GM19043 (cell line): Measurements from ENCODE around the gene PRDM16.
"Not testable (repeated sequence)": the region's sequence is repeated elsewhere in the genome, so short reads cannot be mapped to it uniquely, and the experiment has no call there.

Experiments
- ATAC-seq: cut with Tn5 transposase; IDR thresholded peaks from one replicate; pipeline ENCODE4 v1.9.1; 2021; ENCODE audit warnings: low read depth; ENCODE audit not compliant: unreplicated experiment

Gene PRDM16

GRCh38 chr1:3080053-3080955 is 11.3 kb downstream of the PRDM16 start:
- no peak for ATAC-seq

DNA sequence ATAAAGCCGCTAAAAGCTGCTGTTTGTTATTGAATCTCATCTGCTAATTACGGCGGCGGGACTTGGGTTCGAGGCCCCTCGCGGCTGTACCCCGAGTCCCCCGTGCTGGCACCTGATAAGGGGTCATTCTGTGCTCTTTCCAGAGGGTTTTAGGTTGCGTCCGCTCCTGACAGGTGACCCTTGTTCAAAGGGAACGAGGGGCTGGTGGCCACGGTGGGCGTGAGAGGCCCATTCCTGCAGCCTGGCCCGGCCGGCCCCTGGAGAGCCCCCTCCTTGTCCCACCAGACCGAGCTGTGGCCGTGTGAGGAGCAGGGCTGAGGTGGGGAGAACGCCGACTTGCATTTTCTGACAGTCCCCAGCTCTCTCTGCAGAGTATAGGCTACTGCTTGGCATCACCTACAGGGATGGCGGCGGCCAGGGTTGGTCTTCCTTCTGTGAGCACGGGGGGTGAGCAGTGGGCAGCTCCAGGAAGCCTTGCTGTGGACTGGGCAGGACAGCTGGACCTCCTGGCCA is 12.2 kb downstream of the PRDM16 start:
- no peak for ATAC-seq

- ATAC-seq, result no peak
These were observed 13.0 kb downstream of the PRDM16 start for GRCh38 chr1:3082051-3082450.

GRCh38 chr1:3082571-3083516 is 13.8 kb downstream of the PRDM16 start:
- ATAC-seq, result no peak

DNA sequence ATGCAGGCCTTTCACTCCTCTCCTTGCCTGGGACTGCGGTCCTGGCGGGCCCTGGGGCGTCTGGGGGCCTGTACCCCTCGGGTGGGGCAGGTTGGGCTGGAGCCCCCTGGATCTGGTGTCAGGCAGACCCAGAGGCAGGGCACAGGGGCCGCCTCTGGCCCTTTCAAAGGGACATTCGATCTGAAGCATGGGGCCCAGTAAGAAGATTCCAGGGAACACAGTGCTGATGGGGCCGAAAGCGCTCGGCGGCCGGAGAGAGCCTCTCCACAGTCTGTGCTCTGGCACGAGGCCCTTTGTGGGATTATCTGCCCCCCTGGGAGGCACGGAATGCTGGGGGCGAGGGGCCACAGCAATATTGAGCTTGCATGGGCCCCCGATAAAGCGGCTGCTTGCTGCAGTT is 15.2 kb downstream of the PRDM16 start:
- no peak for ATAC-seq

GRCh38 chr1:3084726-3085125 is 15.7 kb downstream of the PRDM16 start:
- ATAC-seq, result no peak

- no peak for ATAC-seq
These were observed 16.7 kb downstream of the PRDM16 start for GRCh38 chr1:3085721-3086120.

DNA sequence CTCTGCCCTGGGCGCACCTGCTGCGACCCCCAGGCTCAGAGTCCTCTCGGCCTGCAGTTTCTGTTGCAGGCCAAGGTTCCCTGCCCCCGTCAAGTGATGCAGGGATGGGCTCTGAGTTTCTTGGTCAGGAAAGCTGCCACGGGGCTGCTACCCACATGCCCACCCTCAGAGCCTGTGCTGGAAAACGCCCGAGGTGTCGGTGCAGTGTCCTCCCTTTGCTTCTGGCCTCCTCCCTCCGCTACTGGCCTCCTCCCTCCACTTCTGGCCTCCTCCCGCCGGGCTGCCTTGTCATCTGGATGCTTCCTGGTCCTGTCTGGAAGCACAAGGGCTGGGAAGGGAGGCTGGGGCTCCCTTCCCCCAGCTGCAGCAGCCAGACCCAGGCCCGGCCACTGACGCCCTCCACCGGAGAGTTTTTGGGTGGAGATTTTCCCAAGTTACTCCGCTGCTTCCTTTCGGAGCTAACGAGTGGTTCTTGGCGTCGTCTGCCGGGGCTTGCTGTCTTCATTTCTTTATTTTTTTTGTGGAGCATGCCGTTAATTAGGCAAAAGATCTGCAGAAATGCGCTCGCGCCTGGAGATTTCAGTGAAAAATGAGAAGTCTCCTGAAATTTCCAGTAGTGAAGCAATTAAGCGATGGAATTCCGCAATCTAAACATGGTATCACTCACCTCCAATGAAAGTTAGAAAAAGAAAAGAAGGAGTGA is 17.4 kb downstream of the PRDM16 start:
- no peak for ATAC-seq

GRCh38 chr1:3087049-3087448 is 18.0 kb downstream of the PRDM16 start:
- no peak for ATAC-seq

DNA sequence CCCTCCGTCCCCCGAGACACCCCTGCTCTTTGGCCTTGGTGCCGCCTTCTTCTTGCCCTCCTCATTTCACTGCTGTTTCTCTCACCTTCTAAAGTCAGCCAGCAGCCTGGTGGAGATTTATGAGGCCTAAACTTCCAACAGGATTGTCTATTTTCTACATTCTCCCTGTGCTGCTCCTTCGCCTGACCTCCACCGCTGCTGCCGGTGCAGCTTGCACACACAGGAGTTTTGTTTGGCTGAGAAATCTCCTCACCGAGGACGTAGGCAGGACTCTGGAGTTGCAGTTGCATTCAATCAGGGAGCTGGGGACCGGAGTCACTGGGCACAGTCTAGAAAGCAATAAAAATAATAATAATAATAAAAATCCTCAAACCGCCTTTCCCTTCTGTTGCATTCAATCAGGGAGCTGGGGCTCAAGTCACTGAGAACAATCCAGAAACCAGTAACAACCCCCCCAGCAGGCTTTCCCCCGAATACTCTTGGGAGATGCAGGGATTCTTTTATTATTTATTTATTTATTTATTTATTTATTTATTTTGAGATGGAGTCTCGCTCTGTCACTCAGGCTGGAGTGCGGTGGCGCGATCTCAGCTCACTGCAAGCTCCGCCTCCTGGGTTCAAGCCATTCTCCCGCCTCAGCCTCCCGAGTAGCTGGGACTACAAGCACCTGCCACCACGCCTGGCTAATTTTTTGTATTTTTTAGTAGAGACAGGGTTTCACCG is 19.1 kb downstream of the PRDM16 start:
- not testable (repeated sequence) for ATAC-seq

- no peak for ATAC-seq
These were observed 20.5 kb downstream of the PRDM16 start for GRCh38 chr1:3089490-3089889.

DNA sequence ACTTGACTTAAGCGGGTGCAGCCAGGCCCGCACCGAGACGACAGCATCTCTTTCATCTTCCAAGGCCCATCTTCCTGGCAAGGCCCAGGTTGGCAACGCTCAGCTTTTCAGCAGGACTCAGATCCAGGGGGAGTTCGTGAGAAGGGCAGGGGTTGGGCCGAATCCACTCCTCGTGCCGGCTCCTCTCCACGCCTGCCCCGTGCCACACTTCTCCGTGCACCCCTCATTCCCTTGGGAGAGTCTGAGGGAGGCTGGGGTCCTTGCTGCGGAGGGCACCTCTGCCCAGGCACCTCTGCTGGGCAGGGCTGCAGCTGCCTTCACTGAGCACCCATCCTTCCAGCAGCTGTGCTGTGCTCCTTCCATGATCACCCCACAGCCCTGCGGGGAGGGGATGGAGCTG is 22.3 kb downstream of the PRDM16 start:
- ATAC-seq, result no peak

DNA sequence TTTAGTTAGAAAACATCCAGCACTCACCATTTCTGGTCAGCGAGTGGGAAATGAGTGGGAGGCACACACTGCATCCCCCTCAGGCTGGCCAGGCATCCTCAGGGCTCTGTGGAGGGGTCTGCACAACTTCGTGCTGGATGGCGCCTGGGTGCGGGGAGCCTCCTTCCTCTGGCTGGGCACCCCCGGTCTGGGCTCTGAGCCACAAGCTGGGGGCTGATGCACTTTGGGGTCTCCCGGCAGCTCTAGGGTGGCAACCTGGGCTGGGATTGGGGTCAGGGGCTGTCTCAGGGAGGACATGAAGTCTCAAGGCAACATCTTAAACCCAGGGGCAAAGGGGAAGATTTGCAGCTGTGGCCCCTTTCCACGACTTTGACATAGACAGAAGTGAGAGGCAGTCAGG is 23.5 kb downstream of the PRDM16 start:
- no peak for ATAC-seq

DNA sequence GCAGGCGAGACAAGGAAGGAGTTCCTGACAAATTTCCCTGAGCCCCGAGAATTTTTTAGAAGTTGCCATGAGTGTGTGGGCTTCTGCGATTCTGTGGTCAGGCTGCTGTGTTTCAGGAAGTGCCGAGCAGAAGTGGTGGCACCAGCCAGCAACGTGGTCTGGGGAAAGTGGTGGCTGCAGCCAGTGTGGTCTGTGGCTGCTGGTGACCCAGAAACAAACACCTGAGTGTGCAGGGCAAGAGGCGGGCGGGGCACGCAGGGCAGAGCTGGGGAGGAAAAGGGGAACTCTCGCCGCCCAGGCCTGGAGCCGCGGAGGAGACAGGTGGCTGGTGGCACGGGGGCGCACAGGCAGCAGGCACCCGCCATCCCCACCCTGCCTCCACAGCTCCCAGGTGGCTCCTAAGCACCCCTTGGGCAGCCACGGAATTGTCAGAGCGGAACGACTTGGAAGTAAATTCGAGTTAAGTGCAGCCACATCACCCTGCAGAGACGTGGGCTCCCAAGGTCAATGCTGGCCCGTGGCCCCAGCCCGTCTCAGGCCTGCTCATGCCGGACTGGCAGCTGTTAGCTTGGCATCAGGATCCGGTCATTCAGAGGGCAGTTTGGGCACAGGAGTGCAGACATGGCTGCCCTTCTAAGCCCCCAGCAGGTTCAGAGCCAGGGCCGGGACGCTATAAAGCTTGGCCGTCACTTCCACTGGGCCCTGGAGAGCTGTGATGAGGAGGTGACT is 25.1 kb downstream of the PRDM16 start:
- no peak for ATAC-seq

GRCh38 chr1:3094863-3095780 is 26.1 kb downstream of the PRDM16 start:
- ATAC-seq, result no peak

- ATAC-seq, result no peak
These were observed 27.3 kb downstream of the PRDM16 start for GRCh38 chr1:3096345-3096744.

- ATAC-seq, result no peak
These were observed 28.2 kb downstream of the PRDM16 start for GRCh38 chr1:3097231-3097630.

DNA sequence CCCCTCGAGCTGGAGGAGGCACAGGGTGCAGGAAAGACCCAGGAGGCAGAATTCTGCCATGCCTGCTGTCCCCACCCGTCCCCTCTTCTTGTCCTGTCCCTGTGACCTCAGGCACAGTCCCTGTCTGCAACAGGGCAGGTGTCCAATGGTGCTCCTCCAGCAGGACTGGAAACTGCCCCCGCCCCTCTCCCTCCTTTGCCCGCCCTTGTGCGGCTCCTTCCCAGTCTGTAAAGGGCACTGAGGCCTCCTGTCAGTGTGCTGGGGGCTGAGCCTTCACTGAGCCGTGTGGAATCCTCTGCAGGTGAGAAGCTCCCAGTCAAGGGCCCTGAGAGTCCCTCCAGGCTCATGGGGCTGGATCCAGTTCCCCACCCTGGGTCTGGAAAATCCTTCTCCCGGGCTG is 28.9 kb downstream of the PRDM16 start:
- no peak for ATAC-seq
